GM12891 (cell line): ENCODE data around the gene THPO. TPM values are rescaled to one million over a fixed set of nuclear protein-coding genes. Genes with fewer than 3 reads are reported as not detected.

ENCODE experiments used
- DNase-seq: peaks from one replicate; pipeline ENCODE4 v3.0.0; 2011; ENCODE audit warnings: low spot score; ENCODE audit not compliant: insufficient read length
- FAIRE-seq: peaks from 2 replicates; lab custom pipeline; 2011; peaks lifted over from hg19 to GRCh38; lab: Jason Lieb, UNC
- PAX5 ChIP-seq: IDR thresholded peaks from 2 replicates; pipeline ENCODE4 v1.6.1; 2011; ENCODE audit warnings: low read length, moderate library complexity, mild to moderate bottlenecking; ENCODE audit not compliant: insufficient read depth, severe bottlenecking
- POLR2A ChIP-seq: IDR thresholded peaks from 2 replicates; pipeline ENCODE4 v1.6.1; 2011; ENCODE audit warnings: low read depth, low read length, control low read depth
- POLR2AphosphoS5 ChIP-seq: IDR thresholded peaks from 2 replicates; pipeline ENCODE4 v1.6.1; 2011; ENCODE audit warnings: low read depth, low read length, control low read depth
- POU2F2 ChIP-seq: IDR thresholded peaks from 2 replicates; pipeline ENCODE4 v1.6.1; 2011; ENCODE audit warnings: low read depth, mild to moderate bottlenecking, control low read depth, low read length, moderate library complexity
- SPI1 ChIP-seq: IDR thresholded peaks from 2 replicates; pipeline ENCODE4 v1.6.1; 2011; ENCODE audit warnings: low read depth, low read length, control low read depth
- TAF1 ChIP-seq: IDR thresholded peaks from 2 replicates; pipeline ENCODE4 v1.6.1; 2011; ENCODE audit warnings: low read depth, low read length, control low read depth
- polyA plus RNA-seq: library from polyadenylated mRNA; unstranded; fragments of >200 nt; gene quantifications from one replicate; pipeline ENCODE4 v1.2.1, GENCODE V29; 2012; ENCODE audit warnings: low read depth, missing spikeins, inconsistent platforms; ENCODE audit not compliant: missing spikeins

The THPO gene
- polyA plus RNA-seq: not detected

GRCh38 chr3:184377882-184378445 is at the start of gene THPO:
THPO (minus strand) TSS chr3:184378207; CDS start chr3:184376259, 1,948 bp downstream.
- TF ChIP-seq SPI1 (no peak), TAF1 (no peak), PAX5 (no peak), POLR2AphosphoS5 (no peak), POU2F2 (no peak), POLR2A (no peak)
- FAIRE-seq (no peak), DNase-seq (no peak)

DNA sequence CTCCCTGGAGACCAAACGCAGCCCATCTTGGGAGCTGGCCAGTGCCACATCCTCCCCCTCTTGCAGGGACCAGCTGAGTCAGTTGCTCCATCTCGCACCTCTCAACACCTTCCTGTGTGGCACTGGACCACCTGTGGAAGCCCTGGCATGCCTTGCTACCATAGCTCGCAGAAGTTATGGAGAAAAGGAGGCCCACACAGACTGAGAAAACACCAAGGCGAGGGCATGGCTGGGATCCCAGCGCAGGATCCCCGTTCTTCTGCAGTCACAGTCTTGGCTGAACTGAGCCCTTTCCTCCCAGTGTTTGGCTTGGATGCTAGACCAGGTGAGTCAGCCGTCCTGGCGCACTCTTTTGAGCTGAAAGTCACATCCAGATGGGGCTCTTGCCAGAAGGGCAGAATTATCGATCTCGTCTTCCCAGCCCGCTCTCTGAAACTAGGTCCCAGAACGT is 48.7 kb upstream of the THPO start:
- no peak for TF ChIP-seq TAF1
- no peak for TF ChIP-seq POU2F2
- no peak for TF ChIP-seq PAX5
- no peak for TF ChIP-seq POLR2AphosphoS5
- no peak for TF ChIP-seq SPI1
- no peak for TF ChIP-seq POLR2A
- DNase-seq (no peak), FAIRE-seq (no peak)

GRCh38 chr3:184423561-184423960 is 45.6 kb upstream of the THPO start:
- no peak for DNase-seq
- no peak for TF ChIP-seq TAF1
- TF ChIP-seq SPI1: no peak
- no peak for TF ChIP-seq POLR2A
- TF ChIP-seq PAX5: no peak
- no peak for TF ChIP-seq POLR2AphosphoS5
- no peak for TF ChIP-seq POU2F2
- no peak for FAIRE-seq

- TF ChIP-seq POLR2A (no peak), POLR2AphosphoS5 (no peak), TAF1 (no peak), PAX5 (no peak), POU2F2 (no peak), SPI1 (no peak)
- no peak for DNase-seq
- no peak for FAIRE-seq
Measured at GRCh38 chr3:184419171-184419570, 41.2 kb upstream of the THPO start.

DNA sequence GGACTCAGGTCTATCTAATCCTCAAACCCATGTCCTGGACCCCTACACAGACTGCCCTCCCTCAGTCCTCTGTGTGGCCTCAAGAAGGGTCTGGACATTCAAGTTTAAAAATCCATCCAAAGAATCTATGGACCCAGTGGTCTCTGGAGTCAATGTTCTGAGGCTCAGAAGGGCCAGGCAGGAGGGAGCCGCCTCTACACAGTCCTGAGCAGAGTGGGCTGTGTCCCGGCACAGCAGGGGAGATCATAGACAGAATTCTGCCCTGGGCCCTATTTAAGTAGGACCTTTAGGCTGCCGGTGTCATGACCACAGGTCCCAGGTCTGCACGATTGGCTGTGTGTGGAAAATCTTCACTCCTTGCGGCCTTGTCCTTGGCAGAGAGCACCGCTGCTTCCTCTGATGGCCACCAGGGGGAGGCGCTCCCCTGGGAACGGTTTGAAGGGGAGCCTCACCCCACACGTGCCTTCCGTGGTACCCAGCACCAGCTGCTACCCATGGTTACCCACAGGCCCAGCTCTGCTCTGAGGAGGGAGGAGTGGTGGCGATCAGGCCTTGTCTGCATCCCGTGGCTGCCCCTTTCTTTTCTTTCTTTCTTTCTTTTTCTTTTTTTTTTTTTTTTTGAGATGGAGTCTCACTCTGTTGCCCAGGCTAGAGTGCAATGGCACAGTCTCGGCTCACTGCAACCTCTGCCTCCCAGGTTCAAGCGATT is 39.8 kb upstream of the THPO start:
- FAIRE-seq: peak; percentile 96
- DNase-seq: peak; percentile 71
- TF ChIP-seq TAF1 (no peak), PAX5 (no peak), POU2F2 (no peak), POLR2AphosphoS5 (no peak), SPI1 (no peak), POLR2A (no peak)

DNA sequence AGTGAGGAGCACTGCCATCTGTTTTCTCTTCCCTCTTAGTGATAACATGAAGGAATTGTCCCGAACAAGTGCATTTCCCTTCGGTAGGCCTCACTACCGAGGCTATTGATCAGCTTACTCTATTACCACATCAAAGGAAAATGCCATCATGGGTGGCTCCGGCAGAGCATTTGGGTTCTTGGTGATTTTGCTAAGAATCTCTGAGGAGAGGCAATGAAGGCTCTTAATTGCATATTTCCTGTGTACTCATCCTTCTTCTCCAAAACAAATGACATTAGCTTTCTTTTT is 37.1 kb upstream of the THPO start:
- TF ChIP-seq POLR2A: no peak
- no peak for TF ChIP-seq PAX5
- TF ChIP-seq SPI1: no peak
- no peak for TF ChIP-seq POU2F2
- no peak for TF ChIP-seq POLR2AphosphoS5
- DNase-seq: no peak
- FAIRE-seq: no peak

DNA sequence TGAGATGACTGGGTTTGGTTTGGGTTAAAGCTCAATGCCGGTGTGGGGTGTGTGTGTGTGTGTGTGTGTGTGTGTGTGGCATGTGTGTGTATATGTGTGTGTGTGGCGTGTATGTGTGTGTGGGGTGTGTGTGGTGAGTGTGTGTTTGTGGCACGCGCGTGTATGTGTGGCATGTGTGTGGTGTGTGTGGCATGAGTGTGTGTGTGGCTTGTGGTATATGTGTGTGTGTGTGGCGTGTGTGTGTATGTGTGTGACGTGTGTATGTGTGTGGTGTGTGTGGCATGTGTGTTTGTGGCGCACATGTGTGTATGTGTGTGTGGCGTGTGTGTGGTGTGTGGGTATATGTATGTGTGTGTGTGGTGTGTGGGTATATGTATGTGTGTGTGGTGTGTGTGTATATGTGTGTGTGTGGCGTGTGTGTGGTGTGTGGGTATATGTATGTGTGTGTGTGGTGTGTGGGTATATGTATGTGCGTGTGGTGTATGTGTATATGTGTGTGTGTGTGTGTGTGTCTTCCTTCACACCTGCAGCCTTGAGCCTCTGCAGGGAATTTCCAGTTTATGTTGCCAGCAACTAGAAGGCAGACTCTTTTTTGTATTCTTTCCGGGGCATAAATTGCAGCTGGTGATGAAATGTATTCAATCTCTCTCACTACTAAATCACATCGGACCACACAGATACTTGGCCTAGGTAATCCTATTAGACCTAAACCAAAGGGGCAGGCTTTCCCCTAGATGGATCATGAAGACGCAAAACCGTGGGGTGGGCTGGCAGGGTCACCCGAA is 36.6 kb upstream of the THPO start:
- FAIRE-seq (peak; percentile 94), DNase-seq (no peak)
- TF ChIP-seq POU2F2: no peak
- no peak for TF ChIP-seq POLR2A
- TF ChIP-seq SPI1: no peak
- TF ChIP-seq PAX5: no peak
- no peak for TF ChIP-seq POLR2AphosphoS5
- no peak for TF ChIP-seq TAF1

DNA sequence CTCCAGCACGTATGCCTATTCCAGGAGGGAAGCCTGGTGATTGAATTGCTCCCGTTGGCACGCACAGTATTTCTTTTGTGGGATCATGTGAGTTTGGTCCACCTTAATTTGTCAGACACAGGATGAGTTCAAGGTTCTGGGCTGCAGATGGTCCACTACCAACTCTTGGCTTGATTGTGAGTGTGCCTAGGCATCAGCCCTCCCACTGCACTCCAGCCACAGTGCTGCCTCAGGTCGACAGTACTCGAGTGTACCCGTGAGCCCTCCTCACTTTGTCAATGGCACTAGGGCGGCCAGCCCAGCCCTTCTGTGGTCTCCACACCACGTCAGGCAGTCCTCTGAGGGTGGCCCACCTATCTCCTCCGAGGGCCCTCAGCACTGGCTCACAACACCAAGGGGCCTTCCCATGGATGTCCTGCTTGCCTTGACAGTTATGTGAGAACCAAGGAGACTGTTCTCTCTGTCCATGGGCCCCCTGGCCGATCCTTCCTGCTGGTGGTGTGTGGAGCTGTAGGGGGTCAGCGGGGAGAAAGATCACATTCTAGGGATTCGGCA is 32.0 kb upstream of the THPO start:
- DNase-seq (no peak), FAIRE-seq (no peak)
- TF ChIP-seq PAX5 (no peak), TAF1 (no peak), SPI1 (no peak), POLR2AphosphoS5 (no peak)

- FAIRE-seq (no peak), DNase-seq (no peak)
- TF ChIP-seq PAX5 (no peak), POLR2AphosphoS5 (no peak), POLR2A (no peak), SPI1 (no peak), POU2F2 (no peak), TAF1 (no peak)
Measured at GRCh38 chr3:184409331-184409926, 31.4 kb upstream of the THPO start.
